Karpas-422 (cell line): ENCODE results near the gene ZMYND12. TPM values are rescaled to one million over a fixed set of nuclear protein-coding genes. Genes with fewer than 3 reads are reported as not detected.
A peak's percentile ranks its signal among the peaks of the same experiment; 100 is the strongest.

ENCODE experiments used
- DNase-seq: peaks from one replicate; pipeline ENCODE4 v3.0.0-alpha.2; 2015
- H2AFZ ChIP-seq: fragments of 200-600 bp; sonication (generic); 2 replicates; pipeline ENCODE4 v1.6.1; 2014; ENCODE audit warnings: antibody characterized with exemption, low read length, mixed read lengths
- H3K27ac ChIP-seq: fragments of 200-600 bp; sonication (generic); 2 replicates; pipeline ENCODE4 v1.5.1; 2014; ENCODE audit warnings: mild to moderate bottlenecking, low read length, moderate library complexity
- H3K27me3 ChIP-seq: fragments of 200-600 bp; sonication (generic); 2 replicates; pipeline ENCODE4 v1.6.1; 2014; ENCODE audit warnings: low read length, mixed read lengths
- H3K36me3 ChIP-seq: fragments of 200-600 bp; sonication (generic); 2 replicates; pipeline ENCODE4 v1.6.1; 2014; ENCODE audit warnings: low read length, mixed read lengths; ENCODE audit not compliant: insufficient read depth
- H3K4me1 ChIP-seq: fragments of 200-600 bp; sonication (generic); 2 replicates; pipeline ENCODE4 v1.6.1; 2014; ENCODE audit warnings: mild to moderate bottlenecking, low read length, mixed read lengths
- H3K4me2 ChIP-seq: fragments of 200-600 bp; sonication (generic); 2 replicates; pipeline ENCODE4 v1.6.1; 2014; ENCODE audit warnings: low read length, low read depth, mild to moderate bottlenecking; ENCODE audit not compliant: poor library complexity, severe bottlenecking
- H3K4me3 ChIP-seq: fragments of 200-600 bp; sonication (generic); 2 replicates; pipeline ENCODE4 v1.5.1; 2014; ENCODE audit warnings: mild to moderate bottlenecking, antibody characterized with exemption, low read length, mixed read lengths
- H3K79me2 ChIP-seq: fragments of 200-600 bp; sonication (generic); 2 replicates; pipeline ENCODE4 v1.6.1; 2014; ENCODE audit warnings: mild to moderate bottlenecking, low read length, mixed read lengths
- H3K9ac ChIP-seq: fragments of 200-600 bp; sonication (generic); 2 replicates; pipeline ENCODE4 v1.6.0; 2014; ENCODE audit warnings: low read length
- H3K9me2 ChIP-seq: fragments of 200-600 bp; sonication (generic), shearing (Covaris generic); replicated peaks from 2 replicates; pipeline ENCODE4 v1.6.0; 2014; ENCODE audit warnings: mild to moderate bottlenecking, low read length, moderate library complexity; ENCODE audit not compliant: insufficient read depth
- H3K9me3 ChIP-seq: fragments of 300-700, 200-600 bp; sonication (generic); 2 replicates; pipeline ENCODE4 v1.6.1; 2014; ENCODE audit warnings: low read length, mixed read lengths
- H4K20me1 ChIP-seq: fragments of 200-600 bp; sonication (generic); 2 replicates; pipeline ENCODE4 v1.6.1; 2014; ENCODE audit warnings: mild to moderate bottlenecking, antibody characterized with exemption, low read length, low read depth; ENCODE audit not compliant: insufficient read depth
- total RNA-seq: library from RNA; depleted of rRNA; stranded (reverse); fragments of >200 nt; shearing (Covaris generic); gene quantifications from 2 replicates; pipeline ENCODE4 v1.2.3, GENCODE V29; 2014; ENCODE audit warnings: low replicate concordance

The ZMYND12 gene
- total RNA-seq, 1 experiment from 2014 or later = 1.5 TPM

- no peaks in the 10 kb centered on the region for H3K9me2 ChIP-seq
- peaks cover 26% of the 10 kb centered on the region; the same call in 1 of the 2 replicates for H3K36me3 ChIP-seq
- no peaks in the 10 kb centered on the region for H3K9me3 ChIP-seq
- H4K20me1 ChIP-seq = no peaks in the 10 kb centered on the region
- no peak overlapping the region for H3K4me3 ChIP-seq
- no peak overlapping the region for H3K9ac ChIP-seq
- no peak overlapping the region for H3K27ac ChIP-seq
- peaks cover 28% of the 10 kb centered on the region for H3K4me1 ChIP-seq
- H2AFZ ChIP-seq = no peak overlapping the region
- peaks cover 16% of the 10 kb centered on the region for H3K79me2 ChIP-seq
- H3K27me3 ChIP-seq = no peaks in the 10 kb centered on the region
- no peak for DNase-seq
- H3K4me2 ChIP-seq = no peak overlapping the region
Observed at GRCh38 chr1:42461196-42461595, 5.4 kb upstream of the ZMYND12 start.

- peak overlapping the region; percentile 84 for H3K4me3 ChIP-seq
- peaks cover 26% of the 10 kb centered on the region; the same call in 1 of the 2 replicates for H3K36me3 ChIP-seq
- H3K4me2 ChIP-seq = peak overlapping the region; percentile 91
- no peaks in the 10 kb centered on the region for H4K20me1 ChIP-seq
- no peaks in the 10 kb centered on the region for H3K27me3 ChIP-seq
- DNase-seq = peak; percentile 92
- peak overlapping the region; percentile 79 for H3K27ac ChIP-seq
- peaks cover 28% of the 10 kb centered on the region for H3K4me1 ChIP-seq
- H3K9me2 ChIP-seq = no peaks in the 10 kb centered on the region
- peak overlapping the region; percentile 35; the same call in 1 of the 2 replicates for H2AFZ ChIP-seq
- H3K79me2 ChIP-seq = peaks cover 16% of the 10 kb centered on the region
- H3K9ac ChIP-seq = peak overlapping the region; percentile 95
- H3K9me3 ChIP-seq = no peaks in the 10 kb centered on the region
Observed at GRCh38 chr1:42456754-42457089, 900 bp upstream of the ZMYND12 start.

- Histone ChIP-seq H3K9me2 (no peaks in the 10 kb centered on the region), H4K20me1 (no peaks in the 10 kb centered on the region), H3K79me2 (peaks cover 16% of the 10 kb centered on the region), H3K27me3 (no peaks in the 10 kb centered on the region), H3K4me3 (no peak overlapping the region), H3K4me2 (no peak overlapping the region), H3K4me1 (peaks cover 26% of the 10 kb centered on the region), H2AFZ (no peak overlapping the region), H3K9ac (no peak overlapping the region), H3K9me3 (no peaks in the 10 kb centered on the region), H3K36me3 (peaks cover 14% of the 10 kb centered on the region; the same call in 1 of the 2 replicates), H3K27ac (no peak overlapping the region)
- DNase-seq = no peak
Observed at GRCh38 chr1:42454403-42454802, 1.4 kb downstream of the ZMYND12 start.

- Histone ChIP-seq H3K4me1 (peaks cover 24% of the 10 kb centered on the region), H3K27ac (no peak overlapping the region), H3K9ac (no peak overlapping the region), H2AFZ (no peak overlapping the region), H3K27me3 (no peaks in the 10 kb centered on the region), H3K4me2 (no peak overlapping the region), H3K9me2 (no peaks in the 10 kb centered on the region), H3K36me3 (peaks cover 6% of the 10 kb centered on the region; the same call in 1 of the 2 replicates), H3K9me3 (no peaks in the 10 kb centered on the region), H3K79me2 (peaks cover 15% of the 10 kb centered on the region), H3K4me3 (no peak overlapping the region), H4K20me1 (no peaks in the 10 kb centered on the region)
- no peak for DNase-seq
Observed at GRCh38 chr1:42453386-42453785, 2.4 kb downstream of the ZMYND12 start.

- H3K36me3 ChIP-seq = no peaks in the 10 kb centered on the region
- no peaks in the 10 kb centered on the region for H3K9me3 ChIP-seq
- DNase-seq = no peak
- H3K27me3 ChIP-seq = no peaks in the 10 kb centered on the region
- no peak overlapping the region for H2AFZ ChIP-seq
- H3K4me3 ChIP-seq = no peak overlapping the region
- H3K9ac ChIP-seq = no peak overlapping the region
- H3K9me2 ChIP-seq = no peaks in the 10 kb centered on the region
- peaks cover 1% of the 10 kb centered on the region; the same call in 1 of the 2 replicates for H3K4me1 ChIP-seq
- no peaks in the 10 kb centered on the region for H4K20me1 ChIP-seq
- H3K27ac ChIP-seq = no peak overlapping the region
- H3K79me2 ChIP-seq = no peaks in the 10 kb centered on the region
- no peak overlapping the region for H3K4me2 ChIP-seq
Observed at GRCh38 chr1:42450061-42450460, 5.8 kb downstream of the ZMYND12 start.

GRCh38 chr1:42449256-42449655 lies 6.6 kb downstream of the ZMYND12 start:
- no peaks in the 10 kb centered on the region for H3K36me3 ChIP-seq
- no peaks in the 10 kb centered on the region for H3K27me3 ChIP-seq
- no peak overlapping the region for H3K9ac ChIP-seq
- H3K27ac ChIP-seq = no peak overlapping the region
- H3K4me2 ChIP-seq = no peak overlapping the region
- H3K4me1 ChIP-seq = no peaks in the 10 kb centered on the region
- H3K4me3 ChIP-seq = no peak overlapping the region
- H3K79me2 ChIP-seq = no peaks in the 10 kb centered on the region
- H3K9me3 ChIP-seq = no peaks in the 10 kb centered on the region
- H2AFZ ChIP-seq = no peak overlapping the region
- no peaks in the 10 kb centered on the region for H3K9me2 ChIP-seq
- no peak for DNase-seq
- H4K20me1 ChIP-seq = no peaks in the 10 kb centered on the region

- Histone ChIP-seq H3K27ac (no peak overlapping the region), H4K20me1 (no peaks in the 10 kb centered on the region), H3K79me2 (no peaks in the 10 kb centered on the region), H3K36me3 (no peaks in the 10 kb centered on the region), H3K9me3 (no peaks in the 10 kb centered on the region), H3K9me2 (no peaks in the 10 kb centered on the region), H3K27me3 (no peaks in the 10 kb centered on the region), H3K4me3 (no peak overlapping the region), H3K9ac (no peak overlapping the region), H2AFZ (no peak overlapping the region), H3K4me2 (no peak overlapping the region), H3K4me1 (no peaks in the 10 kb centered on the region)
- DNase-seq = no peak
Observed at GRCh38 chr1:42442662-42443061, 13.2 kb downstream of the ZMYND12 start.

- Histone ChIP-seq H3K9me3 (no peaks in the 10 kb centered on the region), H4K20me1 (no peaks in the 10 kb centered on the region), H3K9ac (no peak overlapping the region), H3K4me2 (no peak overlapping the region), H3K79me2 (no peaks in the 10 kb centered on the region), H2AFZ (no peak overlapping the region), H3K9me2 (no peaks in the 10 kb centered on the region), H3K36me3 (no peaks in the 10 kb centered on the region), H3K4me3 (no peak overlapping the region), H3K4me1 (no peaks in the 10 kb centered on the region), H3K27ac (no peak overlapping the region), H3K27me3 (no peaks in the 10 kb centered on the region)
- no peak for DNase-seq
Observed at GRCh38 chr1:42439940-42440339, 15.9 kb downstream of the ZMYND12 start.

- no peak for DNase-seq
- no peak overlapping the region for H3K4me2 ChIP-seq
- no peaks in the 10 kb centered on the region for H4K20me1 ChIP-seq
- H3K36me3 ChIP-seq = no peaks in the 10 kb centered on the region
- no peak overlapping the region for H2AFZ ChIP-seq
- no peaks in the 10 kb centered on the region for H3K9me3 ChIP-seq
- no peaks in the 10 kb centered on the region for H3K9me2 ChIP-seq
- H3K79me2 ChIP-seq = no peaks in the 10 kb centered on the region
- no peaks in the 10 kb centered on the region for H3K4me1 ChIP-seq
- no peak overlapping the region for H3K9ac ChIP-seq
- H3K27ac ChIP-seq = no peak overlapping the region
- no peak overlapping the region for H3K4me3 ChIP-seq
- H3K27me3 ChIP-seq = no peaks in the 10 kb centered on the region
Observed at GRCh38 chr1:42434340-42434739, 21.5 kb downstream of the ZMYND12 start.
